ENCODE results near the gene XXYLT1.

XXYLT1 gene

DNA sequence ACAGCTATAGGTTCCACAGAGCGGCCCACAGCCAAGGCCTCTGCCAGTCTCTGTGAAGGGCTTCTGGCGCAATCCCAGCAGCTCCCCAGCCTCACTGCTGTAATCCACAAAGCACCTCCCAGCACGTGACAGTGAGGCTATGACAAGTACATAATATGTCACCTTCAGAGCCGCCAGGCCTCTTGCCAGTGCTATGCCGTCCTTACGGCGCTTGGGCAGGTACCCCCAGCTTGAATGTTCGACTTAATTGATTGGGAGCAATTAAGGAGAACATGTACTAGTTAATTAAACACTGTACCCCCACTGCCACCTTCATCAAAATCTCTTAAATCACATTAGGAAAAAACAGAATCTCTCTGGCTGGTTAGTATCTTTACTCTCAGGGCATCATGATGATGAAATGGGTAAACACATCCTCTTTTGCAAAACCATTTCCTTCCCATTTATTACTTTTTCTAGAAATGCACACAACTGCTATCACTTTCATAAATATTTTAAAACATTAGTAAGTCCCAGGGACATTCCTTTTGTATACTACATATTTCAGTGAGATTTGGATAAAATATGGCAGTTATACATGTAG is 169.9 kb downstream of the XXYLT1 start:
- peak; percentile 54 for ATAC-seq
- TF ChIP-seq ZFP30 (CRISPR knock-in tag; IDR thresholded peaks at IDR 0.05) (no peak), BACH2 (CRISPR knock-in tag; IDR thresholded peaks at IDR 0.05; ENCODE audit: borderline replicate concordance) (no peak), RARB (CRISPR knock-in tag; IDR thresholded peaks at IDR 0.05) (no peak), POU6F1 (CRISPR knock-in tag; IDR thresholded peaks at IDR 0.05; ENCODE audit: borderline replicate concordance, low read depth) (no peak)
- TF ChIP-seq, protein P1, sequence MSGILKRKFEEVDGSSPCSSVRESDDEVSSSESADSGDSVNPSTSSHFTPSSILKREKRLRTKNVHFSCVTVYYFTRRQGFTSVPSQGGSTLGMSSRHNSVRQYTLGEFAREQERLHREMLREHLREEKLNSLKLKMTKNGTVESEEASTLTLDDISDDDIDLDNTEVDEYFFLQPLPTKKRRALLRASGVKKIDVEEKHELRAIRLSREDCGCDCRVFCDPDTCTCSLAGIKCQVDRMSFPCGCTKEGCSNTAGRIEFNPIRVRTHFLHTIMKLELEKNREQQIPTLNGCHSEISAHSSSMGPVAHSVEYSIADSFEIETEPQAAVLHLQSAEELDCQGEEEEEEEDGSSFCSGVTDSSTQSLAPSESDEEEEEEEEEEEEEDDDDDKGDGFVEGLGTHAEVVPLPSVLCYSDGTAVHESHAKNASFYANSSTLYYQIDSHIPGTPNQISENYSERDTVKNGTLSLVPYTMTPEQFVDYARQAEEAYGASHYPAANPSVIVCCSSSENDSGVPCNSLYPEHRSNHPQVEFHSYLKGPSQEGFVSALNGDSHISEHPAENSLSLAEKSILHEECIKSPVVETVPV (CRISPR knock-in tag; IDR thresholded peaks at IDR 0.05), result no peak

DNA sequence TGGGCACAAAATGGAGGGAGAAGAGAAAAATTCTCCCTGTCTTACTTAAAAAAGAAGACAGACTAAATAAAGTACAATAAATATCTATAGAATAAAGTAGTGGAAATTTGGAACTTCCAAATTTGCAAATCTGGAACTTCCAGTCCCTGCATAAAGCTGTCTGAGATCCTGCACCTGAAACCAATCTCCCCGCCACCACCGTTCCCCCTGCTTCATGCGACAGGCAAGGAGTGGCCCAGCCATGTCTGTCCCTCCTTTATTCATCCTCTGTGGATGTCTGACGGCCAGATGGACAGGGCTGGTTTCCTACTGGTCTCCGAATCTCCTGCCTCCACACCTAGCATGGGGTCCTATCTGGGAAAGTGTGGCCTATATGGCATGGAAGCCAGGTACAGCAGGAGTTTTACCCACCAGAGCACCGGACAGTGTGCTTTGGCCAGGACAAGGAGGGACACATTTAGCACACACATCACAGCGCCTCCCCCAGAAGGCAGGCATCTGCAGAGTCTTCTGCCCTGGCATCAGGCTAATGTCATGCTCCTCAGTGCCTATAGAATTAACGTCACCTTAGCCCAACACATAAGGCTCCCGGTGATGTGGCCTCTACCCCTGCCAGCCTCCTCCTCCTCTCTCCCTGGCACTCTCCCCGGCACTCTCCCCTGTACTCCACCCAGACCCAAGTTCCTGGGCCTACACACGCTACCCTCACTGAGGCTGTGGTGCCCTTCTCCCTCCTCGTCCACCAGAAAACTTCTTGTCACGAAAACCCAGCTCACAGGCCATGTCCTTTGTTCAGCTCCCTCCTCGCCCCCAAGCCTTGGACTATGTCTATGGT is 170.8 kb downstream of the XXYLT1 start:
- ATAC-seq, result no peak
- no peak for TF ChIP-seq OSR1 (CRISPR knock-in tag; IDR thresholded peaks at IDR 0.05)
- TF ChIP-seq ZFP30 (CRISPR knock-in tag; IDR thresholded peaks at IDR 0.05), result no peak
- TF ChIP-seq ZFP3 (CRISPR knock-in tag; IDR thresholded peaks at IDR 0.05), result no peak
- TF ChIP-seq, protein P1 (CRISPR knock-in tag; IDR thresholded peaks at IDR 0.05), result no peak
- no peak for TF ChIP-seq ZC3H10 (CRISPR knock-in tag; IDR thresholded peaks at IDR 0.05)
- TF ChIP-seq PPARA (CRISPR knock-in tag; IDR thresholded peaks at IDR 0.05; ENCODE audit: borderline replicate concordance), result no peak
- TF ChIP-seq BACH2 (CRISPR knock-in tag; IDR thresholded peaks at IDR 0.05; ENCODE audit: borderline replicate concordance), result no peak

DNA sequence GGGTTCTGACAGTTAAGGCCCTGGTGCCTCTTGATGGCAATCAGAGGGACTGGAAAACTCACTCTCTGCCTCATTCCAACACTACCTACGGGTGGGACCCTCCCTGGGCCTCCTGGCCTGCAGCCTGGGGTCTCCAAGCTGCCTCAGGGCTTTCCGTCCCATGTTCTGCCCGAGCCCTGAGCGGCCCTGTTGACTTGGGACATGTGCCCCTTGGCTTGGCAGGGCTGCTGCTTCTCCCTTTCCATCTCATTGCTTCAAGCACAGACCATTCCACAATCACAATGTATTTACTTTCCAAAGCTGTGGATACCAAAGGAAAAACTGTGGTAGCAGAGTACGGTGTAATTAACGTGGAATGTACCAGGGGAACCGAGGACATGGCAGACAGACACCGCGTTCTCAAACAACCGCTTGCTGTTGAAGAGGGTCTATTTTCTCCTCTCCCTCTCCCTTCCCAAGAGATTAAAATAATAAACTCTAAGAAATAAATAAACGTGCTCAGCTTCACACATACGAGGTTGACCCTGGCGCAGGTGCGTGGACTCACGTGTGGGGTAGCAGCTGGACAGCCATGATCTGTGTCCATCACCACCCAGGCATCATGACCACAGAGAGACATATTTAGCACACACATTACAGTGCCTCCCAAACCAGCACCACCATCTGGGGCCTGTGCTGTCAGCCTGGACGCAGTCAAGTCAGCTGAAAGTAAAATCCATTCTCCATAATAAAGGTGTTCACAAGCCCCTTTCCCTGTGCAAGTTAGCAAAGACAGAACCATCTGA is 172.0 kb downstream of the XXYLT1 start:
- no peak for TF ChIP-seq ZNF70 (CRISPR knock-in tag; IDR thresholded peaks at IDR 0.05)
- TF ChIP-seq, protein P2, sequence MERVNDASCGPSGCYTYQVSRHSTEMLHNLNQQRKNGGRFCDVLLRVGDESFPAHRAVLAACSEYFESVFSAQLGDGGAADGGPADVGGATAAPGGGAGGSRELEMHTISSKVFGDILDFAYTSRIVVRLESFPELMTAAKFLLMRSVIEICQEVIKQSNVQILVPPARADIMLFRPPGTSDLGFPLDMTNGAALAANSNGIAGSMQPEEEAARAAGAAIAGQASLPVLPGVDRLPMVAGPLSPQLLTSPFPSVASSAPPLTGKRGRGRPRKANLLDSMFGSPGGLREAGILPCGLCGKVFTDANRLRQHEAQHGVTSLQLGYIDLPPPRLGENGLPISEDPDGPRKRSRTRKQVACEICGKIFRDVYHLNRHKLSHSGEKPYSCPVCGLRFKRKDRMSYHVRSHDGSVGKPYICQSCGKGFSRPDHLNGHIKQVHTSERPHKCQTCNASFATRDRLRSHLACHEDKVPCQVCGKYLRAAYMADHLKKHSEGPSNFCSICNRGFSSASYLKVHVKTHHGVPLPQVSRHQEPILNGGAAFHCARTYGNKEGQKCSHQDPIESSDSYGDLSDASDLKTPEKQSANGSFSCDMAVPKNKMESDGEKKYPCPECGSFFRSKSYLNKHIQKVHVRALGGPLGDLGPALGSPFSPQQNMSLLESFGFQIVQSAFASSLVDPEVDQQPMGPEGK (CRISPR knock-in tag; IDR thresholded peaks at IDR 0.05; ENCODE audit: borderline replicate concordance), result no peak
- no peak for TF ChIP-seq TCF4 (CRISPR knock-in tag; IDR thresholded peaks at IDR 0.05; ENCODE audit: borderline replicate concordance)
- TF ChIP-seq GLIS3 (CRISPR knock-in tag; IDR thresholded peaks at IDR 0.05), result no peak
- TF ChIP-seq POU6F1 (CRISPR knock-in tag; IDR thresholded peaks at IDR 0.05; ENCODE audit: borderline replicate concordance, low read depth), result no peak
- TF ChIP-seq ESRRG (CRISPR knock-in tag; IDR thresholded peaks at IDR 0.05), result no peak
- TF ChIP-seq SNAI2 (CRISPR knock-in tag; IDR thresholded peaks at IDR 0.05), result no peak
- no peak for TF ChIP-seq BACH2 (CRISPR knock-in tag; IDR thresholded peaks at IDR 0.05; ENCODE audit: borderline replicate concordance)
- no peak for TF ChIP-seq TOX (CRISPR knock-in tag; IDR thresholded peaks at IDR 0.05; ENCODE audit: borderline replicate concordance)
- no peak for TF ChIP-seq ISL1 (CRISPR knock-in tag; IDR thresholded peaks at IDR 0.05)
- TF ChIP-seq ZFP3 (CRISPR knock-in tag; IDR thresholded peaks at IDR 0.05), result no peak
- no peak for TF ChIP-seq ARNTL (CRISPR knock-in tag; IDR thresholded peaks at IDR 0.05; ENCODE audit: borderline replicate concordance, low read depth)
- no peak for TF ChIP-seq PPARA (CRISPR knock-in tag; IDR thresholded peaks at IDR 0.05; ENCODE audit: borderline replicate concordance)

More for the DNA sequence above, 172.0 kb downstream of the XXYLT1 start:
- ATAC-seq, result no peak
